Ammon's horn (tissue), 1 donor: ENCODE measurements around the gene TNKS1BP1.
"Not testable (repeated sequence)": the region's sequence is repeated elsewhere in the genome, so short reads cannot be mapped to it uniquely, and the experiment has no call there.

ENCODE experiments used
- DNase-seq: peaks from one replicate; pipeline ENCODE4 v3.0.0-alpha.2; 2016; ENCODE audit warnings: low spot score

Gene TNKS1BP1

GRCh38 chr11:57353446-57353845 lies 28.7 kb upstream of the TNKS1BP1 start:
- DNase-seq = no peak

GRCh38 chr11:57353036-57353435 lies 28.3 kb upstream of the TNKS1BP1 start:
- no peak for DNase-seq

- DNase-seq = peak; percentile 59
Measured at GRCh38 chr11:57349491-57350274, 24.9 kb upstream of the TNKS1BP1 start.

- DNase-seq = no peak
Measured at GRCh38 chr11:57348636-57349313, 24.0 kb upstream of the TNKS1BP1 start.

- no peak for DNase-seq
Measured at GRCh38 chr11:57348052-57348451, 23.3 kb upstream of the TNKS1BP1 start.

- DNase-seq = no peak
Measured at GRCh38 chr11:57347336-57347735, 22.6 kb upstream of the TNKS1BP1 start.

GRCh38 chr11:57345555-57346211 lies 20.9 kb upstream of the TNKS1BP1 start:
- DNase-seq = peak; percentile 86

GRCh38 chr11:57344826-57345225 lies 20.1 kb upstream of the TNKS1BP1 start:
- DNase-seq = no peak

GRCh38 chr11:57343825-57344224 lies 19.1 kb upstream of the TNKS1BP1 start:
- no peak for DNase-seq

- DNase-seq = no peak
Measured at GRCh38 chr11:57342702-57343101, 17.9 kb upstream of the TNKS1BP1 start.

- no peak for DNase-seq
Measured at GRCh38 chr11:57341250-57341808, 16.6 kb upstream of the TNKS1BP1 start.

GRCh38 chr11:57340039-57340615 lies 15.4 kb upstream of the TNKS1BP1 start:
- no peak for DNase-seq

GRCh38 chr11:57339328-57339727 lies 14.6 kb upstream of the TNKS1BP1 start:
- DNase-seq = no peak

- DNase-seq = no peak
Measured at GRCh38 chr11:57338142-57338541, 13.4 kb upstream of the TNKS1BP1 start, which contains the start of gene P2RX3. Gene P2RX3 (plus strand): TSS chr11:57338352. CDS start chr11:57338551, 199 bp downstream.

- DNase-seq = not testable (repeated sequence)
Measured at GRCh38 chr11:57336856-57337255, 12.1 kb upstream of the TNKS1BP1 start.

- peak; percentile 21 for DNase-seq
Measured at GRCh38 chr11:57336111-57336666, 11.4 kb upstream of the TNKS1BP1 start.

GRCh38 chr11:57335343-57336110 lies 10.8 kb upstream of the TNKS1BP1 start, which contains the start of gene SSRP1:
Gene SSRP1 (minus strand): TSS chr11:57335892. CDS start chr11:57335121, 771 bp downstream.
- DNase-seq = peak; percentile 94

- DNase-seq = no peak
Measured at GRCh38 chr11:57335023-57335342, 10.2 kb upstream of the TNKS1BP1 start.

- DNase-seq = no peak
Measured at GRCh38 chr11:57332694-57333440, 8.1 kb upstream of the TNKS1BP1 start.

GRCh38 chr11:57331720-57332119 lies 7.0 kb upstream of the TNKS1BP1 start:
- DNase-seq = no peak
